GM12878 (cell line): Measurements from ENCODE around the gene ZNF581. TPM values are rescaled to one million over a fixed set of nuclear protein-coding genes. Genes with fewer than 3 reads are reported as not detected.

Experiments used
- ATAC-seq: fragments of 200-7000 bp; cut with Tn5 transposase; 3 replicates; pipeline ENCODE4 v1.9.1; 2020; ENCODE audit warnings: mild to moderate bottlenecking, moderate library complexity
- BruUV-seq: library from RNA; stranded (reverse); fragments of 400-500 nt; replicated peaks from 2 replicates; lab custom pipeline; 2021; lab: Mats Ljungman, UMichigan
- CTCF ChIA-PET: fragments of 300-600 bp; sonication (Branson Sonifier 250); formaldehyde crosslinking; extraction: SDS; loops from one replicate; lab custom pipeline; 2021; ENCODE audit warnings: inconsistent platforms; lab: Yijun Ruan, JAX
- POLR2A ChIA-PET: fragments of 350-600 bp; formaldehyde crosslinking; extraction: SDS; loops from one replicate; lab custom pipeline; 2021; ENCODE audit warnings: inconsistent platforms; lab: Charles Lee
- RAD21 ChIA-PET: fragments of 300-600 bp; sonication (Branson Sonifier 250); formaldehyde crosslinking; loops from one replicate; lab custom pipeline; 2023; ENCODE audit warnings: antibody characterized with exemption; ENCODE audit not compliant: unreplicated experiment; lab: Charles Lee
- SMC1A ChIA-PET: fragments of 300-600 bp; sonication (Branson Sonifier 250); formaldehyde crosslinking; loops from one replicate; lab custom pipeline; 2023; ENCODE audit not compliant: unreplicated experiment, uncharacterized antibody; lab: Charles Lee
- DNase-seq: peaks from one replicate; pipeline ENCODE4 v3.0.0-alpha.2; 2011; ENCODE audit warnings: low read depth, low spot score
- FAIRE-seq: peaks from 3 replicates; lab custom pipeline; 2011; peaks lifted over from hg19 to GRCh38; lab: Jason Lieb, UNC
- H2AFZ ChIP-seq: 2 replicates; pipeline ENCODE4 v1.6.0; 2011; ENCODE audit warnings: low read depth, low read length, control low read depth; ENCODE audit not compliant: control insufficient read depth
- H3K27ac ChIP-seq: 2 replicates; pipeline ENCODE4 v1.5.1; 2011; ENCODE audit warnings: control low read depth; ENCODE audit not compliant: control insufficient read depth, insufficient read depth
- H3K27me3 ChIP-seq, 2 experiments: replicated peaks in 1 of 2; 2 replicates each; pipeline versions ENCODE4 v1.6.0 to v1.6.1; 2011; ENCODE audit warnings: low read length in 1 of 2; ENCODE audit not compliant: control insufficient read depth in 2 of 2, insufficient read depth in 2 of 2
- H3K36me3 ChIP-seq, 2 experiments: 2 replicates each; pipeline ENCODE4 v1.5.1; 2011; ENCODE audit warnings: low read length in 1 of 2; ENCODE audit not compliant: control insufficient read depth in 2 of 2, insufficient read depth in 2 of 2
- H3K4me1 ChIP-seq: 2 replicates; pipeline ENCODE4 v1.6.1; 2011; ENCODE audit warnings: mild to moderate bottlenecking, low read length, moderate library complexity, mixed read lengths; ENCODE audit not compliant: control insufficient read depth, insufficient read depth
- H3K4me2 ChIP-seq: 2 replicates; pipeline ENCODE4 v1.6.0; 2011; ENCODE audit warnings: control low read depth; ENCODE audit not compliant: control insufficient read depth, insufficient read depth
- H3K4me3 ChIP-seq: fragments of 200-600 bp; sonication (generic); 2 replicates; pipeline ENCODE4 v1.5.1; 2016
- H3K79me2 ChIP-seq: 2 replicates; pipeline ENCODE4 v1.6.0; 2011; ENCODE audit warnings: low read length; ENCODE audit not compliant: control insufficient read depth, insufficient read depth
- H3K9ac ChIP-seq: 2 replicates; pipeline ENCODE4 v1.8.0; 2011; ENCODE audit warnings: low read length, control low read depth, mixed read lengths; ENCODE audit not compliant: control insufficient read depth, insufficient read depth
- H3K9me3 ChIP-seq: replicated peaks from 3 replicates; pipeline ENCODE4 v1.5.1; 2011; ENCODE audit warnings: mild to moderate bottlenecking, low read length; ENCODE audit not compliant: control insufficient read depth, insufficient read depth
- H4K20me1 ChIP-seq: 2 replicates; pipeline ENCODE4 v1.6.0; 2011; ENCODE audit not compliant: control insufficient read depth, insufficient read depth
- BCL11A ChIP-seq: IDR thresholded peaks from 2 replicates; pipeline ENCODE4 v1.6.1; 2011; ENCODE audit warnings: low read depth, low read length
- CEBPB ChIP-seq, 2 experiments: fragments of 150-350 bp in 1 of 2; IDR thresholded peaks; 2 replicates each; pipeline ENCODE4 v1.6.1; 2012 to 2014; ENCODE audit warnings: low read depth in 2 of 2, low read length in 2 of 2, borderline replicate concordance in 1 of 2, inconsistent platforms in 1 of 2
- CHD2 ChIP-seq: IDR thresholded peaks from 2 replicates; pipeline ENCODE4 v1.6.1; 2011; ENCODE audit warnings: low read depth, low read length, improper control_type of control experiment, borderline replicate concordance
- EGR1 ChIP-seq, 2 experiments: IDR thresholded peaks; 1 replicate in 1 of 2; 2 replicates in 1 of 2; pipeline ENCODE4 v1.6.1; 2011 to 2012; ENCODE audit warnings: low read depth in 2 of 2, low read length in 2 of 2, borderline replicate concordance in 1 of 2, mild to moderate bottlenecking in 1 of 2, moderate library complexity in 1 of 2
- JUND ChIP-seq: IDR thresholded peaks from 2 replicates; pipeline ENCODE4 v1.6.1; 2012; ENCODE audit warnings: low read depth, mild to moderate bottlenecking, low read length, improper control_type of control experiment, moderate library complexity
- MEF2A ChIP-seq: IDR thresholded peaks from 2 replicates; pipeline ENCODE4 v1.6.1; 2011; ENCODE audit warnings: low read depth, mild to moderate bottlenecking, low read length, moderate library complexity; ENCODE audit not compliant: insufficient read depth
- PAX8 ChIP-seq: fragments of 450-650 bp; IDR thresholded peaks from 2 replicates; pipeline ENCODE4 v1.6.1; 2017; ENCODE audit warnings: mild to moderate bottlenecking, moderate library complexity
- PKNOX1 ChIP-seq: fragments of 450-650 bp; IDR thresholded peaks from 2 replicates; pipeline ENCODE4 v1.6.1; 2016; ENCODE audit warnings: mild to moderate bottlenecking
- PML ChIP-seq: IDR thresholded peaks from 2 replicates; pipeline ENCODE4 v1.6.1; 2012; ENCODE audit warnings: low read length, inconsistent platforms
- POLR2AphosphoS5 ChIP-seq: IDR thresholded peaks from 2 replicates; pipeline ENCODE4 v1.6.1; 2011; ENCODE audit warnings: mild to moderate bottlenecking, low read length, inconsistent platforms
- POU2F2 ChIP-seq: IDR thresholded peaks from 3 replicates; pipeline ENCODE4 v1.6.1; 2011; ENCODE audit warnings: low read depth, mild to moderate bottlenecking, low read length, borderline replicate concordance
- STAT1 ChIP-seq: fragments of 450-650 bp; conservative IDR thresholded peaks from 2 replicates; pipeline ENCODE4 v1.6.1; 2014; ENCODE audit warnings: antibody characterized with exemption, mild to moderate bottlenecking
- USF2 ChIP-seq: IDR thresholded peaks from 2 replicates; pipeline ENCODE4 v1.6.1; 2011; ENCODE audit warnings: low read depth, low read length, improper control_type of control experiment, borderline replicate concordance
- WGBS: methylation state at CpG from one replicate; pipeline ENCODE4 v1.1.6; 2016; ENCODE audit warnings: low lambda C conversion rate; ENCODE audit not compliant: insufficient replicate concordance, insufficient coverage; ENCODE audit errors: missing lambda C conversion rate; 5-methylcytosine and 5-hydroxymethylcytosine counted together
- in situ Hi-C: fragments of 300-500 bp; cut with MboI; formaldehyde crosslinking; loops from 9 replicates; pipeline ENCODE4 v1.14.3; 2018; ENCODE audit warnings: mixed read lengths
- intact Hi-C: fragments of 100-400 bp; cut with micrococcal nuclease; formaldehyde crosslinking; loops from one replicate; pipeline ENCODE4 v1.14.2; 2022; ENCODE audit not compliant: unreplicated experiment
- polyA plus RNA-seq, 11 experiments: library from polyadenylated mRNA; depleted of rRNA in 4 of 11; unstranded in 6 of 11; stranded (reverse) in 5 of 11; fragments of >200 nt; fragmentation: Nextera tagmentation in 4 of 11; fragmentation: Illumina TruSeq in 1 of 11; extraction: Ambion mirVana in 4 of 11; extraction: Trizol in 1 of 11; gene quantifications; 1 replicate in 1 of 11; 2 replicates in 10 of 11; pipeline versions ENCODE4 v1.2.1 to v1.2.3, GENCODE V29; 2011 to 2016; ENCODE audit warnings: inconsistent platforms in 2 of 11, missing spikeins in 2 of 11, low read depth in 1 of 11
- total RNA-seq, 4 experiments: library from RNA; depleted of rRNA in 3 of 4; stranded (reverse); fragments of >200 nt in 3 of 4; fragmentation: Illumina TruSeq in 1 of 4; extraction: Trizol in 1 of 4; gene quantifications; 2 replicates each; pipeline versions ENCODE4 v1.2.1 to v1.2.3, GENCODE V29; 2013 to 2021

Gene ZNF581
- total and polyA plus RNA-seq, 10 of the 15 experiments (the other 5 are each of a cell fraction or from before 2014, with no cell fraction given): 4.7 to 45.4 (median 22.2) TPM

GRCh38 chr19:55614711-55615542 lies 28.5 kb upstream of the ZNF581 start:
- CTCF ChIA-PET: no interaction called here

GRCh38 chr19:55615543-55616394 lies 27.7 kb upstream of the ZNF581 start:
- no peak overlapping the region for H2AFZ ChIP-seq
- H3K36me3 ChIP-seq: peaks cover 3 to 12% of the 10 kb centered on the region in 2 experiments; a peak in 3 of 4 replicates
- intact Hi-C loops (no loop called here), in situ Hi-C loops (no loop called here)
- BruUV-seq: no TSS peak
- no peak overlapping the region for H3K4me2 ChIP-seq
- ChIA-PET POLR2A (no interaction called here), SMC1A (no interaction called here), RAD21 (no interaction called here), CTCF (no interaction called here)
- WGBS: 99% methylated on average over 65 of the region's 88 CpGs
- FAIRE-seq (no peak), DNase-seq (no peak), ATAC-seq (no peak)
- no peak overlapping the region for H3K4me3 ChIP-seq
- H3K4me1 ChIP-seq: peaks cover 4% of the 10 kb centered on the region
- peaks cover 3% of the 10 kb centered on the region; the same call in 1 of the 2 replicates for H4K20me1 ChIP-seq
- H3K9ac ChIP-seq: no peak overlapping the region
- H3K27me3 ChIP-seq: no peaks in the 10 kb centered on the region
- no peaks in the 10 kb centered on the region; the same call in 1 of the 3 replicates for H3K9me3 ChIP-seq
- no peak overlapping the region for H3K27ac ChIP-seq
- peaks cover 3% of the 10 kb centered on the region; the same call in 1 of the 2 replicates for H3K79me2 ChIP-seq
- TF ChIP-seq POU2F2 (no peak), CEBPB (IDR thresholded peaks at IDR 0.05; ENCODE audit: borderline replicate concordance in 1 of 2, low read depth in 2 of 2, low read length in 2 of 2) (no peak), PKNOX1 (no peak), BCL11A (no peak), PML (no peak), EGR1 (IDR thresholded peaks at IDR 0.05; ENCODE audit: borderline replicate concordance in 1 of 2, low read depth in 2 of 2, low read length in 2 of 2) (no peak), JUND (no peak), POLR2AphosphoS5 (no peak), USF2 (no peak), MEF2A (no peak), CHD2 (no peak)

More at GRCh38 chr19:55614711-55615542, 28.5 kb upstream of the ZNF581 start:
- Histone ChIP-seq H3K4me1 (peaks cover 4% of the 10 kb centered on the region), H3K4me3 (no peak overlapping the region), H3K27ac (no peak overlapping the region), H3K9me3 (no peaks in the 10 kb centered on the region; the same call in 1 of the 3 replicates)
- no peak for TF ChIP-seq STAT1
- no peak for TF ChIP-seq PAX8
- TF ChIP-seq, all 136 proteins: peak for 0
- no peak for ATAC-seq
- ChIA-PET POLR2A (no interaction called here), SMC1A (no interaction called here), RAD21 (no interaction called here)
- intact Hi-C loops (no loop called here), in situ Hi-C loops (no loop called here)
- Histone ChIP-seq H4K20me1 (peaks cover 3% of the 10 kb centered on the region; the same call in 1 of the 2 replicates), H3K79me2 (peaks cover 4% of the 10 kb centered on the region; the same call in 1 of the 2 replicates), H3K36me3 (peaks cover 8 to 12% of the 10 kb centered on the region in 2 experiments), H3K4me2 (no peak overlapping the region), H3K9ac (no peak overlapping the region), H2AFZ (no peak overlapping the region), H3K27me3 (no peaks in the 10 kb centered on the region)
- BruUV-seq: no TSS peak
- FAIRE-seq: no peak
- WGBS: 99% methylated on average over 45 of the region's 98 CpGs
- no peak for DNase-seq
